ENCODE measurements around the gene FOLR2.

The FOLR2 gene

DNA sequence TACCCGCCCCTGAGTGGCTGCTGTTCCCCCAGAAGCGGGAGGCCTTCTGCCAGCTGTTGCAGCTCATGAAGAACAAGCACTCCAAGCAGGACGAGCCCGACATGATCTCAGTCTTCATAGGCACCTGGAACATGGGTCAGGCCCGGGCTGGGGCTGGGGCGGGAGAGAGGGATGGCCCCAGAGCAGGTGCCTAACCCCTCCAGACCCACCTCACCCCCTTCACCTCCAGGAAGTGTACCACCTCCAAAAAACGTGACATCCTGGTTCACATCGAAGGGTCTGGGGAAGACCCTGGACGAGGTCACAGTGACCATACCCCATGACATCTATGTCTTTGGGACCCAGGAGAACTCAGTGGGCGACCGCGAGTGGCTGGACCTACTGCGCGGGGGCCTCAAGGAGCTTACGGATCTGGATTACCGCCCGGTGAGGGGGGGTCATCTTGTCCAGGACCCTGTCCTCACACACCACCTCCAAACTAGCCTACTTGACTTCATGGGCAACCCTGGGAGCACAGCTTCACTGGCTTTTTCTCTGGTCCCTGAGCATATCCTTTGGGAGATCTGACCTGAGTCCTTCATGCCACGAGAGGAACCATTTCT is 14.3 kb downstream of the FOLR2 start:
- no peak for DNase-seq

DNA sequence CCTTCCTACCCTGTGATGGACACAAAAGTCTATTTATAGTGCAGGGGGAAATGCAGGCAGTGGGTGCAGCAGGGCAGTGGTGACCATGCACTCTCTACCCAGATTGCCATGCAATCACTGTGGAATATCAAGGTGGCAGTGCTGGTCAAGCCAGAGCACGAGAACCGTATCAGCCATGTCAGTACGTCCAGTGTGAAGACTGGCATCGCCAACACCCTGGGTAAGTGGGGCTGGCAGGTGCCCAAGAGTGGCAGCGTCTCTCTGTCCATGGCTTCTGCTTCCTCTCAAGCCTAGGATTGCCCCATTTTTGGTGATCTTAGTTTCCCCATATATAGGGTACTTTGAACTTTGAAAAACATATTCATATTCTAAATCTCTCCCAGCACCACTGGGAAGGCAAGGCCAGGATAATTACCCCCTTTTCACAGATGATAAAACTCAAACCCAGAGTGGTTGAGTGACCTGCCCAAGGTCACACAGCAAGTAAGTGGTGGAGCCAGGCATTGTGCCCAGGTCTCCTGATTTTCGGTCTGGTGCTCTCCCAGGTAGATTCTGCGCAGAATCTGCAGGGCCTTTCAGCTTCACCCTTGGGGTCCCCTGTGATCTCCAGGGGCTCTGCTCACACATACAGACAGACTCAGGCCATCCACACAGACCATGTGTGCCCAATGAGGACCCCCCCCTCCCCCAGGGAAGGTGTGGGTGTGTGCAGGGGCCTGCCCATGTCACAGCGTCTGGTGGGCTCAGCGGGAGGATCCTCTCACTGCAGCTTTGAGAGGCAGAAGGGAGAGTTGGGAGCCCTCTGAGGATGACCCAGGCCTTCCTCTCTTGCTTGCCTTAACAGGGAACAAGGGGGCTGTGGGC is 15.0 kb downstream of the FOLR2 start:
- no peak for DNase-seq

DNA sequence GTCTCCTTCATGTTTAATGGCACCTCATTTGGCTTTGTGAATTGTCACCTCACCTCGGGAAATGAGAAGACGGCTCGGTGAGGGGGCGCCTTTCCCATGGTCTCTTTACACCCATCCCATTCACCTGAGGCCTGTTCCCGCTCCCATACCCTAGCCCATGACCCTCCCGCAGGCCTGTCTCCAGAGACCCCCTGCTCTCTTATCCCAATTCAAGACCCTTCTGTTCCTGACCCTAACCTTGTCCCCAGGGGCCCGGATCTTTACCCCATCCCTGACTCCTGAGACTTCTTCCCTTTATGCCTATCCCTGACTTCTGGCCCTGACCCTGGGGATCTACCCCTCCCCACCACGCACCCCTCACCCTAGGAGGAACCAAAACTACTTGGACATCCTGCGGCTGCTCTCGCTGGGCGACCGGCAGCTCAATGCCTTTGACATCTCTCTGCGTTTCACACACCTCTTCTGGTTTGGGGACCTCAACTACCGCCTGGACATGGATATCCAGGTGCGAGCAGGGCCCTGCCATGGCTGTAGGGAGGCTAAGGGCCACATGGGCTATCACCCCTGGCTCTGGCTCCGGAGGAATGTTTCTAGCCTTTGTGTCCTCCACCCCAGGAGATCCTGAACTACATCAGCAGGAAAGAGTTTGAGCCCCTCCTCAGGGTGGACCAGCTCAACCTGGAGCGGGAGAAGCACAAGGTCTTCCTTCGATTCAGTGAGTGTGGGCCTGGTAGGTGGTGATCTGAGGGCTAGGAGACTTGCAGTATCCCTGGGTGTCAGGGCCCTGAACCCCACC is 15.9 kb downstream of the FOLR2 start:
- no peak for DNase-seq

DNA sequence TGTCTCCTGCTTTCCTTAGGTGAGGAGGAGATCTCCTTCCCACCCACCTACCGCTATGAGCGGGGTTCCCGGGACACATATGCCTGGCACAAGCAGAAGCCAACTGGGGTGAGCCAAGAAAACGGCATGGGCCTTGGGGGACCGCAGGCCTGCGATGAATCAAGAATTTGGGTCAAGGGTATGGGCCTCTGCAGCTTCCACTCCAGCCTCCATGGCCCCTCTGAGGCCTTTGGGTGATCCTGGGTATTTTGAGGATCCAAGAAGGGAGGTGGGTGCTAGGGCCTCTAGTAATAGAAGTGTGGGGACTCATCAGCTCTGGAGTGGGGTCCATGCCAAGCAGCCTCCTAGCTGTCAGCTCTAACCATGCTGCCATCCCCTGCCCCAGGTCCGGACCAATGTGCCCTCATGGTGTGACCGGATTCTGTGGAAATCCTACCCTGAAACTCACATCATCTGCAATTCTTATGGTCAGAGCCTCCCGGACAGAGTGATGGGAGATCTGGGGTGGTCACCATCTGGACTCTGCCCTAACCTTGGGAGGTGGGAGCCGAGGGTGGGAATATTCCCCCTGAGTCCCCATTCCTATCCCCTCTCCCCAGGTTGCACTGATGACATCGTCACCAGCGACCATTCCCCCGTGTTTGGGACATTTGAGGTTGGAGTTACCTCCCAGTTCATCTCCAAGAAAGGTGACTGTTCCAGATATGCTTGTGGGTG is 16.6 kb downstream of the FOLR2 start:
- DNase-seq: no peak

DNA sequence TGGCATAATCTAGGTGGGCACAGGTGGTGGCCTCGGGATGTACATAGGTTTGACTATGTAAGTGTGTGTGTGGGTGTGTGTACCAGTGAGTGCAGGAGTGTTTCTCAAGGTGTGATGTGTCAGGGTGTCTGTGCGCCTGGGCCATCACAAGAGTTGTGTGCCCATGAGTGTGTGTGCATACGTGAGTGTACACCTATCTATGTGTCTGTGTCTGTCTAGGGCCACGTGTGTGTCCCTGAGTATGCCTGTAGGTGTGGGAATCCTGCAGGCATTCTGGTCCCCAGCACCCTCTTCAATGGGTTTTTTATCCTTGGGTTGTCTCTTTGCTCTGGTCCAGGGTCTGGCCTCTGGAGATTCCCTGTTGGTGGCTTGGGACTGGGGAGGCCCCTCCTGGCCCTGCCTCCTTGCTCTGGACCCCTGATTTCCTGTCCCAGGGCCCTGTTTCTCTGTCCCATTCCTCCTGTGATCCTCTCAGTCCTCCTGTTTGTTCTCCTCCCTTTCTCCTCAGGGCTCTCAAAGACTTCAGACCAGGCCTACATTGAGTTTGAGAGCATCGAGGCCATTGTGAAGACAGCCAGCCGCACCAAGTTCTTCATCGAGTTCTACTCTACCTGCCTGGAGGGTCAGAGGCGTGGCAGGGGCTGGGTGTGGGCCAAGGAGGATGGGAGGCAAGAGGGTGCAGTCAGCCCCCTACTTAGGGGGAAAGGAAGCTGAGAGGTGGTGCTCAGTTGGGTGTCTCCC is 17.3 kb downstream of the FOLR2 start:
- no peak for DNase-seq

DNA sequence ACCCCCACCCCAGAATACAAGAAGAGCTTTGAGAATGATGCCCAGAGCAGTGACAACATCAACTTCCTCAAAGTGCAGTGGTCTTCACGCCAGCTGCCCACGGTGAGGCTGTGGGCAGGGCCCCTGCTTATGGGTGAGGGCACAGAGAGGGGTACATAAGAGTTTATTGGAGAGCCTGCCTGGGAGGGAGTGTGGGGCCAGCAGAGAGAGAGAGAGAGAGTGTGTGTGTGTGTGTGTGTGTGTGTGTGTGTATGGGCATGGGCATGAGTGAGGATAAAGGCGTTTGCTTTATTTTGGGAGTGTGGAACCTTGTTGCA is 17.9 kb downstream of the FOLR2 start:
- no peak for DNase-seq

DNA sequence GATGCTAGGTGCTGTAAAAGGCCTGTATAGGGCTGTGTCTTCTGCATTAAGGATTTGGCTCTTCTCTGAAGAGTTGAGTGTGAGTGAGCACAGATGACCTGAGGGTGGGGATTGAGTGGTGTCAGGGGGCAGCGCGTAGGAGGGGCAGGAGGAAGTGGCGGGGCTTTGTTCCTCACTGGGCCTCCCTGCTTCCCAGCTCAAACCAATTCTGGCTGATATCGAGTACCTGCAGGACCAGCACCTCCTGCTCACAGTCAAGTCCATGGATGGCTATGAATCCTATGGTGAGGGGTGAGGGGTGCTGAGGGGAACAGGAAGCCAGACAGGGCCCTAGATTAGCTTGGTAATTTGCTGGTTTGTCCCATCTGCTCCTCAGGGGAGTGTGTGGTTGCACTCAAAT is 18.3 kb downstream of the FOLR2 start:
- DNase-seq: no peak

DNA sequence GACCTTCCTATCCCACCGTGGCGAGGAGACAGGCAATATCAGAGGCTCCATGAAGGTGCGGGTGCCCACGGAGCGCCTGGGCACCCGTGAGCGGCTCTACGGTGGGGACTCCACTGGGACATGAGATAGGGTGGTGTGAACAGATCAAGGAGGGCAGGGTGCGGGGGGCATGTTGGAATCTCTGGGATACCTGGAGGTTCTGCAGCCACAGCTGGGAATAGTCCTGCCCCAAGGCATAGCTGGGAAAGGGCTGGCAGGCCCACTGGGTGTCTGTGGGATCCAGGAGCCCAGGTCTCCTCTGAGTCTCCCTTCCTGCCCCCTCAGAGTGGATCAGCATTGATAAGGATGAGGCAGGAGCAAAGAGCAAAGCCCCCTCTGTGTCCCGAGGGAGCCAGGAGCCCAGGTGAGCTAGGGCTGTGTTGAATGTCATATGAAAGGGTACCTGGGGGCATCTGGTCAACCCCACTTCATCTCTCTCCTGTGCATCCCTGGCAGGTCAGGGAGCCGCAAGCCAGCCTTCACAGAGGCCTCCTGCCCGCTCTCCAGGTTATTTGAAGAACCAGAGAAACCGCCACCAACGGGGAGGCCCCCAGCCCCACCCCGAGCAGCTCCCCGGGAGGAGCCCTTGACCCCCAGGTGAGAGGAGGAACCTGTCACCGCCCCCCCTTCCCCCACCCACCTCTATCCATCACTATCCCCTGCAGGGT is 18.9 kb downstream of the FOLR2 start:
- DNase-seq: no peak

DNA sequence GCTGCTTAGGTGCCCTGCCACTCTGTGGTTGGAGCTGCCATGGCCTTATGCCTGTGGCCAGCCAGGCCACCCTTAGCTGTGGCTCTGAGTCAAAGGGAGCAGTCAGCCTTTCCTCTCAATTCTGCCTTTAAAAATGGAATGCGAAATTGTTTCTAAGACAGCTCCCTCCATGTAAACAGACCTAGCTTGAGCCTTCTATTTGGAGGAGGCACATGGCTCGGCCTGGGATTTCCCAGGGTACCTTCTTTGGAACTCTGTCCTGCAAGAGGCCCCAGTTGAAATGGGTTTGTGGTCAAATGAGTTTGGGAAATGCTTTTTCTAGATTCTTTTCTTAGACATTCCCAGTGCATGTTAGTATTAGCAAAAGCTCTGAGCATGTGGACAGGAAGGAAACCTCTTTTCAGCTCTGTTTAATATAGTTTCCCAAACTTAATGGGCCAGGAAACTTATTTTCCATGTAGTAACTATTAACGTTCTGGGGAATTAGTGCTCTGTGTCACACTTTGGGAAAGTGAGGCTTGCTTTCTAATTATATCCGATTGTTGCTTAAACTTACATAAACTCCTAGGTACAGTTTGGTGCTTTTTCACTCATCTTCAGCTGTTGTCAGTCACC is 19.6 kb downstream of the FOLR2 start:
- DNase-seq: no peak

DNA sequence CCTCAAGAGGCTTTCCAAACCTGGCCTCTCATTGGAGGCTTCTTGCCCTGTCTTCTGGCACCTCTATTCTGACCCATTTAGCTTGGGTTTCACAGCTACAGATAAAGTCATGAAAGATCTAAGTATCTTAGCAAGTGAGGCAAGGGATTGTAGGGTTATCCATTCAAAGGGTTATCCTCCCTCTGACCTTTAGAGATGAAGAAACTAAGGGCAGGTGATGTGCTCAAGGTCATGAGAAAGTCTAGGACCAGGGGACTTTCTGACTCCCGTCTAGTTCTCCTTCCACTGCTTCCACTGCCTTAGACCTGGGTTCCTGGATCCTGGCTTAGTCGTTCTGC is 20.1 kb downstream of the FOLR2 start:
- no peak for DNase-seq

DNA sequence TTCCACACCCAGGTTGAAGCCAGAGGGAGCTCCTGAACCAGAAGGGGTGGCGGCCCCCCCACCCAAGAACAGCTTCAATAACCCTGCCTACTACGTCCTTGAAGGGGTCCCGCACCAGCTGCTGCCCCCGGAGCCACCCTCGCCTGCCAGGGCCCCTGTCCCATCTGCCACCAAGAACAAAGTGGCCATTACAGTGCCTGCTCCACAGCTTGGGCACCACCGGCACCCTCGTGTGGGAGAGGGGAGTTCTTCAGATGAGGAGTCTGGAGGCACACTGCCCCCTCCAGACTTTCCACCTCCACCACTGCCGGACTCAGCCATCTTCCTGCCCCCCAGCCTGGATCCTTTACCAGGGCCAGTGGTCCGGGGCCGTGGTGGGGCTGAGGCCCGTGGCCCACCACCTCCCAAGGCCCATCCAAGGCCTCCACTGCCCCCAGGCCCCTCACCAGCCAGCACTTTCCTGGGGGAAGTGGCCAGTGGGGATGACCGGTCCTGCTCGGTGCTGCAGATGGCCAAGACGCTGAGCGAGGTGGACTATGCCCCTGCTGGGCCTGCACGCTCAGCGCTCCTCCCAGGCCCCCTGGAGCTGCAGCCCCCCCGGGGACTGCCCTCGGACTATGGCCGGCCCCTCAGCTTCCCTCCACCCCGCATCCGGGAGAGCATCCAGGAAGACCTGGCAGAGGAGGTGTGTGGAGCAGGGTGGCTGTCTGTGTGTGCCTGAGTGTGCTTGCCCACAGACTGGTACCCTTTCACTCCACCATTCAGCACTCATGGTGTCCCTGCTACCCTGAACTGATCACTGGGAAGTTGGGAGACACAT is 20.7 kb downstream of the FOLR2 start:
- no peak for DNase-seq

DNA sequence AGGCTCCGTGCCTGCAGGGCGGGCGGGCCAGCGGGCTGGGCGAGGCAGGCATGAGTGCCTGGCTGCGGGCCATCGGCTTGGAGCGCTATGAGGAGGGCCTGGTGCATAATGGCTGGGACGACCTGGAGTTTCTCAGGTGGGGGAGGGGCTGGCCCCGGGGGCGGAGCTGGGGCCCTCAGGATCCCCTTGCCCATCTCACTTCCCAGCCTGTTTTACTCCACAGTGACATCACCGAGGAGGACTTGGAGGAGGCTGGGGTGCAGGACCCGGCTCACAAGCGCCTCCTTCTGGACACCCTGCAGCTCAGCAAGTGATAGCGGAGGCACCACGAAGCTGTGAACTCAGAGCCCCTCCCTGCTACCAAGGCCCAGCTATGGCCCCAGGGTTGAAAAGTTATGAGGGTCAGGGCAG is 21.5 kb downstream of the FOLR2 start:
- peak in 3 of 5 donors; percentile 29 to 43 (median 35) for DNase-seq

DNA sequence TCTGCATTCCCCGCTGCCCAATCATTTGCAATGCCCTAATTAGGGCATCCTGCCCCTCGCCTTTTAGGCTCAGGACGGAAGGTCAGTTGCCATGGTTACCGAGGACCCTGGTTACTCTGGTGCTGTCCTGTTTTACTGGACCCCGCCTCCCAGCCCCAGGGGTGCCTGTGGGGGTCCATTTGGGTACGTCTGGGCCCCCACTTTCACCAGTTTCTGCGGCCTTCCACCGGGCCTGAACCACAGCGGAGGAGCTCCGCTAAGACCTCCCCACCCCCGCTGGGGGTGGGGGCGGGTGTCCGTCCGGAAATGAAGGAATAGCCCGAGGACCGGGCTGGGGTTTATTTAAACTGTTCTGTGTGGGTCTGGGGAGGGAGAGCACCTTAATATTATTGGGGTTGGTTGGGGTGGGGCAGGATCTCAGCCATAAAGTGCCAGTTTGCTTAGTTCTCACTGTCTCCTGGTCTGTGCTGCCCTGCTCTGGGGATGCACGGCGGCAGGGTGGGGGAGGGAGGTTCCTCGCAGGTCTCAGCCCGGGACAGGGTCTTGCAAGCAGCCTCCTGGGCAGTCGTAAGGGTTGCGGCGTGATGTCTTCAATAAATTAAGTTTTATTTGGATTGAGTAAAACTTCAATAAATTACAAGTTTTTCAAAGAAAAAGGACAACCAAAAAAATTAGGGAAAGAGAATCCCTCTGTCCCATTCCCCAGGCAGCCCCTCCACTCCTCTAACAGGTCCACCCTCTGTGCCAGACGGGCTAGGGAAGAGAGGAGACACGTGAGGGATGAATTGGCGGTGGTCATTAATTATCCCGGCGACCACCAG is 22.1 kb downstream of the FOLR2 start:
- DNase-seq: no peak

DNA sequence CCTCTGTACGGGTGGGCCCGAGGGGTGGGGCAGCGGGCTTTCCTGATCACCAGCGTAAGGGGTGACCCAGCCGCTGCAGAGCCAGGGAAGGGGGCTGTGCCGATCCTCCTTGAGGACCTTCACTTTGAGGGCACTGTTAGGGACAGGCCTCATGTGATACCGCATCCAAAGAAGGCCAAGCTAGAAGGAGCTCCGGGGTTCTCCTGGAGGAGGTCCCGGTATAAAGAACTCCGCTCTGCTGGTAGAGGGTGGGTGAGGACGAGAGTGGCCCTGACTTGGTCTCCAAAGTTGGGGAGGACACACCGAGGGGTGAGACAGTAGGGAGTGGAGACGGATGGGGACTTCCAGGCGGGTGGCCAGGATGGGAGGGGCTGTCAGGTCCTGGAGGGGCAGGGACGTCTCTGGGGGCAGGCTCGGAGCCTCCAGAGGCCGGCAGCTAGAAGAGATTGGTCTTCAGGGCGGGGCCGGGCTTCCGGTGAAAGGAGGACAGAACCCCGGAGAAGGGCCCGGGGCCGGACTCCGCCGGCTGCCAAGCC is 22.8 kb downstream of the FOLR2 start:
- no peak for DNase-seq

DNA sequence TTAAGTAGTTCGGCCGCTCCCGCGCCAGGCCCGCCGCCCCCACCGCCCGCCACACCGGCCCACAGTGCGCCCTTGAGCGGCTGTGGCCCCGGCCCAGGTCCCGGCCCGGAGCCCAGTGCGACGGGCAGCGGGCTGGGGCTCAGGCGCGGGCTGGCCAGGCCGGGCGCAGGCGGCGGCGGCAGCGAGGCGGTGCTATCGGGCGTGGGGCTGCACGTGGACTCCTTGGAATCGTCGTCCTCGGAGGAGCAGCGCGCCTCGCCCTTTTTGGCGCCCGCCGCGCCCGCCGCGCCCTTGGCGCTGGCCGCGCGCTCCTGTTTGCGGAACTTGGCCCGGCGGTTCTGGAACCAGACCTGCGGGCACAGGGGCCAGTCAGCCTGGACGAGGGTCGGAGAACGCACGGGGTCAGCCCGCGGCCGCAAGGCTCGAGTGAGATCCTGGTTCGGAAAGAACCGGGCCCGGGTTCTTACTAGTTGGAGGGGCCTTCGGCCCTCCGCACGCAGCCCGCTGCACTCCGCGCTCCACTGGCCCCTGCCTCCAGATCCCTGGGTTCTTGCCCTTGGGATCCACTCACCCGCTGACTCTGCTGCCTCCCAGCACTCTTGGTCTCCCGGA is 23.4 kb downstream of the FOLR2 start:
- DNase-seq: no peak

DNA sequence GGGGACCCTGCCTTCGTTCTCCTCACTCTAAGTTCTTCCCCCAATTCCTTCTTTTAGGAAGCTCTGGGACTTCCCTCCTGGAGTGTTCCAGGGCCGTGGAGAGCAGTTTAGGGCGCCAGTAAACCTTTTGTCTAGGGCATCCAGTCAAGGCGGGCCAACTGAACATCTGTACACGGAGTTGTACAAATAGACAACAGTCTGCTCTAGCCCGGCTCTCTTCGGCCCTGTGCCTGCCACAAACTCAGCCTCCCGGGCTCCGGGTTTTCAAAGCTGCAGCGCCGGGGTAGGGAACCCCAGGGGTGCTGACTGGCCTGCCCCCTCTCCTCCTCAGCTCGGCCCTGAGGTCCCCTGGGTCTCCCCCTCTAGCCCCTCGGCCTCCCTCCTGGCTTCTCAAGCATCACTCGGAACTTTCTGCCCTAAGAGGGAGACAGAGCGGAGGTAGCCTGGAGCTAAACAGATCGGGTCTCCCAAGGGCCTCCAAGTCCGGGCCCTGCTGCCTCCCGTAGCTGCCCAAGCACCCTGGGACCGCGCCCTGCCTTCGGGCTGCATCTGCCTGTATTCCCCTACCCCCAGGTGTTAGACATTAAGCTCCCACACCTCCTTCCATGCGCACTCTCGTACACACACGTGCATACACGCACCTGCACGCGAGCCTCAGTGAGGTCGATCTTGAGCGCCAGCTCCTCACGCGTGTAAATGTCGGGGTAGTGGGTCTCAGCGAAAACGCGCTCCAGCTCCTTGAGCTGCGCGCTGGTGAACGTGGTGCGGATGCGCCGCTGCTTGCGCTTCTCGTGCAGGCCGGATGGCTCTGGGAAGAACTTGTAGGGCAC is 24.1 kb downstream of the FOLR2 start:
- DNase-seq: no peak

DNA sequence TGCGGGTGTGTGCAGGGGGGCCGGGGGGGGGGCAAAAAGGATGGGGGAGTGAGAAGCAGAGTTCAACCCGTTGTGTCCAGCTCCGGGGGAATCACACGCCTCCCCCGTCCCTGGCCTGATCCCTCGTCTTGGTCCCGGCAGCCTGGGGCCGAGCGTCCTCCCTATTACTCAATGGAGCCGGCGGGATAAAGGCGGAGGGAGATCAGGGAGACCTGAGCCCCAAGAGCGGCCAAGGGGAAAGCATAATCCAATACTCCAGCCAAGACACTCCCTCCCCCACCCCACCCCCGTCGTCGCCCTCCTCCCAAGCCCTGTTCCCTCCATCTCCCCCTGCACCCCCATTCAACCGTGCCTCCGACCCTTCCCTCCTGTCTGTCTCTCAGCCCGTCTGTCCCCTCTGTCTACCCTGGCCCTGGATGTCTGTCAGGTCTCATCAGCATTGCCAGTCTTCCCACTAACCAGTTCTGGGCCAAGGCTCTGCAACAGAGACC is 24.7 kb downstream of the FOLR2 start:
- DNase-seq: no peak

DNA sequence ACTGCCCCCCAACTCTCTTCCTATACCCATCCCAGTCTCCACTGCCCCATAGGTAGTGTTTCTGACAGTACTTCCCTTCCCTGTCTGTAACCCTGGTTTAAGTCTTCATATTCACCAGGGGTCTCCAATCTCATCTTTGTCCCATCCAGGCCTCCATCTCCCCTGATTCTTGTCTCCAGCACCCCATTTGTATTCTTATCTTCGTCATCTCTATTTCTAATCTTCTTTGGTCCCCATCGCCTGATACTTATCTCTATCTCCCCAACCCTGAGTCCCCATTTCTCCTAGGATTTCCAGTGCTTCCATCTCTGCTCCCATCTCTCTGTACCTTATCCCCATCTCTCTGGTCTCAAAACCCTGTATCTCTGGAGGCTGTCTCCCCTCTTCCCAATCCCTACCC is 25.5 kb downstream of the FOLR2 start:
- DNase-seq: no peak

Measured in T-helper 1 cell (primary cell).